T-helper 2 cell treated with Interferon-gamma antibody and Interleukin-4, amounts not matched to agents 100 ng/mL and 5 ng/mL, for 36 hours (primary cell): ENCODE measurements around the gene EYA2. TPM values are rescaled to one million over a fixed set of nuclear protein-coding genes. Genes with fewer than 3 reads are reported as not detected.

Experiments used
- intact Hi-C: fragments of 100-400 bp; cut with micrococcal nuclease; formaldehyde crosslinking; loops from one replicate; pipeline ENCODE4 v1.15.1; 2023
- total RNA-seq: library from RNA; stranded (reverse); gene quantifications from 2 replicates; pipeline ENCODE4 v1.2.3, GENCODE V29; 2022

Gene EYA2
- total RNA-seq, 1 donor from 2014 or later: 0.11 TPM

DNA sequence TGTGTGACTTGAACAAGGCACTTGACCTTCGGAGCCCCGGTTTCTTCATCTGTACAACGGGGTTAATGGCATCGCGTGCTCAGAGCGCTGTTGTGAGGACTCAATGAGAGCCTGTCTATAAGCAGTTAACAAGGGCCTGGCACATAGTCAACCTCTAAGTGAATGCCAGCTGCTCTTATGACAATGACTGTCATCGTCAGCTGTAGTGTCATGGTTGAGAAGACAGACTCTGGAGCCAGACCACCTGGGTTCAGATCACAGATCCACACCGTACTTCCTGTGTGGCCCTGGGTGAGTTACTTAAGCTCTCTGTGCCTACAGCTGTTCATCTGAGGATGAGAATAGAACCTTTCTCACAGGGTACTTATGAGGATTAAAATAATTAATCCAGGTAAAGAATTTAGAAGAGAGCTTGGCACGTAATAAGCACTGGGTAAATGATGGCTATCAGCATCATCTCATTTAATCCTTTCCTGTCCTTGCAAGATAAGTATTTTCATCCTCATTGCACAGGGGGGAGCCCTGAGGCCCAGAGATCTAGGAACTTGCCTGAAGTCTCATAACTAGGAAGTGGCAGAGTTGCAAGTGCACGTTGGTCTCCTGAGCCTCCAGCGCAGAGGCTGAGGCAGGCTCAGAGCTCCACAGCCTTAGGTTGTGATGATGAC is 105.3 kb downstream of the EYA2 start:
- intact Hi-C loops: no loop called here

DNA sequence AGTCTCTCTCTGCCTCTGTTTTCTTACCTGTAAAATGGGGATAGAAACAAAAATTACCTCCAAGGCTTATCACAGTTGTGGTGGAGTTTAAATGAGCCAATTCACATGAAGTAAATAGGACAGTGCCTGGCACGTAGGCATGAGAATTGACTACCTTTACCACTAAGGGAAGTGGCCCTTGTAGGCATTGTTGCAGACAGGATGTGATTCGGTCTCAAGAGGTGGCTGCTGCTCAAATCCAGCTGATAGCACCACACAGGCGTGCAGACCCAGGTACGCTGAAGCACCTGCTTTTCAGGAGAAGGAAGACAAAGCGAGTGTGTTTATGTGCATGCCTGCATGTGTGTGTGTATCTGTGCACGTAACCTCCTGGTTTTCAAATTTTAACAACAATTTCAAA is 108.6 kb downstream of the EYA2 start:
- intact Hi-C loops: no loop called here

DNA sequence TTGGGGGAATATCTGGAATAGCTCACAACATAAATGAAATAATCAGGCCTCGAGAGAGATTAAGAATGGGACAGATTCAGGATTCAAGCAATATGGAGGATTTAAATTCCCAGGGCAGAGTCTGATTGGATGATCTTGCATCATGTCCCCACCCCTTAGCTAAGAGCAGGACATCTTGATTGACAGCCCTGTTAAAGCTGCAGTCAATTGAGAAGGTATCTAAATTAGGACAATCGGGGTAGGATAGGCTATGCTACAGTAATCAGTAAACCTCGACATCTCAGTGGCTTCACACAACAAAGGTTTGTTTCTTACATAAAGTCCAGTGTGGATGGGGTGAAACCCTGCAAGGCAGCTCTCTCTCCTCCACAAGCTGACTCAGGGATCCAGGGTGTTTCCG is 109.5 kb downstream of the EYA2 start:
- intact Hi-C loops: no loop called here

DNA sequence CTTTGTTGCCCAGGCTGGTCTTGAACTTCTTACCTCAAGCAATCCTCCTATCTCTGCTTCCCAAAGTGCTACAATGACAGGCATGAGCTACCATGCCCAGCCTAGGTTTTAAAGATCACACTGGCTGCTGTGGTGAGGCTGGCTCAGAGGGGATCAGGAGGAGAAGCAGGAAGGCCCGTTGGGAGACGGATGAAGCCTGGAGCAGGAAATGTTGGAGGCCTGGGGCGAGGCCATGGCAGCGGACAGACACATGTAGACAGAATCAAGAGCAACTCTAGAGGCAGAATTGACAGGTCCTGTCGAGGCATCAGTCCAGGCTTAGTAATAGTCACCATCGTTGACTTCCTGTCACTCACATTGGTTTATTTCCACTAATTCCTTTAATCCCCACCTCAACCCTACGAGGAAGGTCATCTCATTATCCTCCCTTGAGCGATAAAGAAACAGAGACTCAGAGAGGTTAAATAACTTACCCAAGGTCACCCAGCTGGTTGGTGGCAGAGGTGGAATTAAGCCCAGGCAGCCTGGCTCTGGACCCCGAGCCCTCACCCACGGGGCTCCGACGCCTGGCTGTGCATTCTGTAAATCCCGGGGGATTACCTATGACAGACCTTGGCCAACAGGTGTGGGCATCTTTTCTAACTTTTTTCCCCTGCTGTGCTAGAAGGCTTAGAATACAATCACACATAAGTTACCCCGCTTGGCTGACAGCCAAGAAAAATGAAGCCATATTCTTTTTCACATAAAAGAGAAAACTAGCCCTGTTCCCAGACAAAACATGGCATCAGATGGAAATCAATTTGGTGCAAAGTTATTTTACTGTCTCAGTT is 113.4 kb downstream of the EYA2 start:
- intact Hi-C loops: no loop called here

DNA sequence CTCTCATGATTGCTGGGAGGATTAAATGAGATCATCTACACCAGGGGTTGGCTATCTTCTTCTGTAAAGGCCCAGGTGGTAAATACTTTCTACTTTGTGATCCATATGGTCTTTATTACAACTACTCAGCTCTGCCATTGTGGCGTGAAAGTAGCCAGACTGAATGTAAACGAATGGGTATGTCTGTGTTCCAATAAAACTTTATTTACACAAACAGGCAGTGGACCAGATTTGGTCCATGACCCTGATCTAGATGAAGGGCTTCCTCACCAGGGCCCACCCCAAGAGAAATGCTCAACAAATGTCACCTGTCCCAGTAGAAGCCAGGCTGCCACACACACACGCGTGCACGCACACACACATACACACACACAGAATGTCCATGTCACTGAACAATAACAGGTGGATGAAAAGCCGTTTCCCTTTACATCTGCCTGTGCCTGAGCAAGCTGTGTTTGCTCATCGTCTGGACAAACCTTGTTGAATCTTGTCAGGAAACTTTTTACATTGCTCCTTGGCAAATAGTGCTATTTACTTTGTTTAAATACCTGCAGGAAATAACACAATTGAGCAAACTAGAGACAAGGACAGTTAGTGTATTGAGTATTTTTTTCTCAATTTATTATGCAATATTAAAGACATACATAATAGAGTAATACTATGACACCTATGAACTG is 114.3 kb downstream of the EYA2 start:
- intact Hi-C loops: no loop called here

DNA sequence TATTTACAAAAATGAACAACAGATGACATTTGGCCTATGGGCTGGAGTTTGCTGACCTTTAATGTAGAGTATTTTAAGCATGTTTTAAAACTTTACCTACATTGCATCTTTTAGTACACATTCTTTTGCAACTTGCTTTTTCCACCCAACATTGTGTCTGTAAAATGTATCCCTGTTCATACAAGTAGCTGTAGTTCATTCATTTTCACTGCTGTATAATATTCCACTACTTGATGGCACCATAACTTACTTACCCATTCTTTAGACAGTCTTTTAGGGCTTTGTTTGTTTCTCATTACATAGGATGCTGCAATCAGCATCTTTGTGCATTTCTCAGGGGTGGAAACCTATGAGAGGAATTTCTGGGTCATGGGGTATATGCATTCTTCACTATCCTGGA is 115.1 kb downstream of the EYA2 start:
- intact Hi-C loops: loop anchor here (10.0 kb wide), 1 partner anchor 255 kb away; no protein-coding TSS in a partner anchor

DNA sequence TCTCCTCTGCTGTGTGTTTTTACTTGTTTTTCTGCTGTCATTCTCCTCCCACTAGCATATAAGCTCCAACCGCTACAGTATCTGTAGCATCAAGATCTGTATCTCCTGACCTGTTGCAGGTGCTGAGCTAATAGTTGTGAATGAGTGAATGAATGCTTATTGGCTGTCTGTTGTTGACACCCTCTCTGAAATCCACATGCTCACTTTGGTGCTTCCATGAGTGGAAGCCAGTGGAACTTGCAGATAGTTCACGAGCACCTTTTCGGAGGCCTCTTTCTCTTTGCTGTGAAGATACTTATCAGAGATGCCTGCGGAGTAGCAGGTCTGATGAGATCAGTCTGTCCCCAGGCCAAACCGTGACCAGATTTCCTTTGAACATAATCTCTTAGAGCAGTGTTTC is 117.3 kb downstream of the EYA2 start:
- intact Hi-C loops: loop anchor here (10.0 kb wide), 1 partner anchor 257 kb away; no protein-coding TSS in a partner anchor

DNA sequence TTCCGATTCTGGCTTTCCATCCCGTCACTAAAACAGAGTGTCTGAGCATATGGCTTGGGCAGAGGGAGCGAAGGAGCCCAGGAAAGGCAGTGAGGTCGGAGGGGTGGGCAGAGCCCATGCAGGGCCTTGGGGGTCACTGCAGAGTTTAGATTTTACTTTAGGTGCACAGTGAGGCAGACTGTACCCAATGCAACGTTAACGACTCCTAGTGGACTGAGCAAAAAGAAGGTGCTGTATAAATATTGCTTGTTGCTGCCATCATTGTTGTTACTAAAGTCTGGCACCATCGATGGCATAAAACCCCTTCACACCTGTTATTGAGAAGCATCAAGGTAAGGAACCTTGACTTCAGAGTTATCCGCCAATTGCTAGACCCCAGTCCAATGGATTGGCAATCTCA is 119.0 kb downstream of the EYA2 start:
- intact Hi-C loops: loop anchor here (10.0 kb wide), 1 partner anchor 259 kb away; no protein-coding TSS in a partner anchor

DNA sequence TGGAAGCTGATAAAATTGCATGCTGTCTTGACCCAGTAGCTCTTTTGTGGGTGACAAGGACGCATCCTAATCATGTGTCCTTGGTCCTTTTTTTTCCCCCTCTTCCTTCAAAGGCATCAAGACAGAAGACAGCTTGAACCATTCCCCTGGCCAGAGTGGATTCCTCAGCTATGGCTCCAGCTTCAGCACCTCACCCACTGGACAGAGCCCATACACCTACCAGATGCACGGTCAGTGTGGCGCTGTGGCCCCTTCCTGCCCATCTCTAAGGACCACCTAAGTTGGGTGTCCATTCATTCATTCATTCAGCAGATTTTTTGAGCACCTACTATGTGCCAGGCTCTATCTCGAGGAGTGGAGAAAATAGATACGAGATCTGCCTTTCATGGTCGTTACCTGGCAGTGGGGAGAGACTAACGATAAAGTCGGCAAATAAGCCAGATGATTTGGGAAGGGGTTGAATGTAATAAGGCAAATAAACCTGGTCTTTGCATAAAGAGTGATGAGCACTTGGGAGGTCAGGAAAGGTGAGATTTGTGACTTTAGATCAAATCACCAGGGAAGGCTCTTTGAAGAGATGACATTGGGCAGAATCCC is 121.5 kb downstream of the EYA2 start:
- intact Hi-C loops: loop anchor here (10.0 kb wide), 1 partner anchor 261 kb away; no protein-coding TSS in a partner anchor

DNA sequence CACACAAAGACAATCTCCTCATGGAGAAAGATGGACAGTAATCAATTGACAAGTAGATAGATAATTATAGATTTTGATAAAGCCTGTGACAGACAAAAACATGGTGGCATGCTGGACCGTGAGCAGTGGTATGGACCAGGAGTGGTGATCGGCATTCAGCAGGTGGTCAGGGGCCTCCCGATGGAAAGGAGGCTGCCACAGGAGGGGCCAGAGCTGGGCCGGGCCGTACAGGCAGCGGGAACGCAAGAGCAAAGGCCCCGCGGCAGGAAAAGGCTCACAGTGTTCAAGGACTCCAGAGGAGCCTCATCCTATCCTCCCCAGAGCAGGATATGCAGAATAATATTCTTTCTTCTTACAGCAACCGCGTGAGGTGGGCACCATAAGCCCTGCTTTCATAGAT is 123.7 kb downstream of the EYA2 start:
- intact Hi-C loops: loop anchor here (10.0 kb wide), 1 partner anchor 264 kb away; no protein-coding TSS in a partner anchor

DNA sequence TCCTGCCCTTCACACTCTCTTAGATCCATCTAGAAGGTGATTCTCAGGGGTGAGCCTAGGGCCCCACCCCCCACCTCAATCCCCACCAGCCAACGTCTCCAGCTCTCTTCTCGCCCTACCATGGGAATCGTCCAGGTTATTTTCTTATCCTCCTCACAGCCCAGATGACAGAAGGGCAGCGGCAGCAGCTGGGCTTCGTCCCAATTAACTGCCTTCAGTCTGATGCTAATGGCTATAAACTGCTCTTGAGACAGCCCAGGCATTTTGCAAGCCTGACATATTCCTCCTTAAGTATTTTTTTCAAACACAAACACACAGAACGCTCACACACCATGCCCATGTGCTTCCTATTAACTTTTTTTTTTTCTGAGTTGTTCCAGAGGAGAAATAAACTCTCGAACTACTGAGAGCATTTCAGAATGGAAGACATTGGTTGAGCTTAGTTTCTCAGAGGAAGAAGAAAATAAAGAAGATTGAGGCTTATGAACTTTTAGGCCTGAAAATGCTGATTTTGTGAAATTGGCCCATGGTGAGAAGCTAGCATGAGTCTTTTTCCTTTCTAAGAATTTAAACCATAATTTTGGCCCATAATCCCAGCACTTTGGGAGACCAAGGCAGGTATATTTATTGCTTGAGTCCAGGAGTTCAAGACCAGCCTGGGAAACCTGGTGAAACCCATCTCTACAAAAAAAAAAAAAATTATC is 124.6 kb downstream of the EYA2 start:
- intact Hi-C loops: loop anchor here (10.0 kb wide), 1 partner anchor 264 kb away; no protein-coding TSS in a partner anchor

DNA sequence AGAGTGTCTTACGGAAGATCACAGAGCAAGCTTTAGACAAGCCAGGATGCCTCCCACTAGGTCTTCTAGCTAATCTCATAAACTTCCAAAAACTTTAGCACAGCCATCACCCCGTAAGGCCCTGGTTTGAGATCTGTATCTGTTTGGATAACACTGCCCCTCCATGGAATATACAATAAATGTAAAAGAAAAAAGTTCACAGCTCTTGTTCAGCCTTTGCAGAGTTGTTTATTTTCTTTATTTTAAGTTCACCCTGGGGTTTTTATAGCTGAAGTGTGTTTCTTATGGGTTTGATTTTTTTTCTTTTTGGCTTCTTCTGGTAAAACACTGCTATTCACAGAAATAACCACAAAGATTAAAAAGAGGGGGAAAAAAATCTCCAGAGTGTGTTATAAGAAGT is 125.6 kb downstream of the EYA2 start:
- intact Hi-C loops: no loop called here

DNA sequence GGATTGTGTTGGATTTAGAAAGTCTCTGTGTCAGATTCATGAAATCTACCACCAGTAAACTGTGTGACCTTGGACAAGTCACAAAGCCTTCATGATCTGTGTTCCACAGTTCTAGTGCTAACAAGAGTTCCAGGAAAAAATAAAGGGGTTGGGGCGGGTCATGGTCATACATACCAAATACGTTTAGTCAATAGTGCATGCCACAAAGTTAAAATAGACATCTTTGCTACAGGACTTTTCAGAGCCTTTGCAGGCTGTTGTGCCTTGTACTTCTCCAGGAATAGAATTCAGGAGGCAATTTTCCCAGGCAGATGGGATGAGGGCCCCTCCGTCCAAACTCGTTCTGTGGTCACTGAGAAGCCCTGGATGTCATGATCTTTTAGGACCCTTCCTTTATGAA is 127.2 kb downstream of the EYA2 start:
- intact Hi-C loops: no loop called here

DNA sequence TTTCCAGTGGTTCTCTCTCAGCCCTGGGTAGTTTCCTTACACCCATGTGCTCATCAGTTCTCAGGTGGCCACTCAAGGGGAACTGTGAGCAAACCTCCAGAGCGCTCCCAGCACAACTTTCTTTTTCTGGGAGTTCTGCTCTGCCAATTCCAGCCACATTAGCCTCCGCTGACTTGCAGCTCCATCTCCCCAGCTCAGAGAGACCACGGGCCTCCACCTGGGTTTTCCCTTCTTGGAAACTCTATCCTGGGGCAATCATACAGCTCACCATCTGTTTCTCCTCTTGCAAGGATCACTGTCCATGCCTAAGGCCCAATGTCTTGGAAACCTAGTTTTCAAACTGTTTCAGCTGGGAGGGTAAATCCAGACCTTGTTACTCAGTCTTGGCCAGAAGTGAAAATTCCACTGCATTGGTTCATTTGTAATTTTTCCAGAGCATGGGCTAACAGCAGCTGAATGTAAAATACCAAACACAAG is 129.9 kb downstream of the EYA2 start:
- intact Hi-C loops: no loop called here

DNA sequence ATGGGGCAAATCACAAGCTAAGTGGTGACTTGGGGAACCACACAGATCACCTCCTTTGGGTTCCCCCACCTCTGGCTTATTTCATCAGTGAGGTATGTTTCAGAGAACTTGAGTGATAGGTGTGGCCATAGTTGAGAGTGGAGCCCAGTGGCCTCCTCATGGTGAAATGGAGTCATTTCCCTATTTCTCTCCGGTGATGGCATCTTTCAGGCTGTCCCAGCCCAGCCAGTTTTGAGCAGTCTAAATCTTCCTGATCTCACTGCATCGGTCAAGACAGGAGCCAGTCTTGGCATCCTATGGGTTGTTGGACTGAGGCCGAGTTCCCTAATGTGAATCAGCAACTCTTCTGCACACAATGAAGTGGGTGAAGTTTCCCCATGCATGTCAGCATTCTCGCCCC is 132.4 kb downstream of the EYA2 start:
- intact Hi-C loops: no loop called here

DNA sequence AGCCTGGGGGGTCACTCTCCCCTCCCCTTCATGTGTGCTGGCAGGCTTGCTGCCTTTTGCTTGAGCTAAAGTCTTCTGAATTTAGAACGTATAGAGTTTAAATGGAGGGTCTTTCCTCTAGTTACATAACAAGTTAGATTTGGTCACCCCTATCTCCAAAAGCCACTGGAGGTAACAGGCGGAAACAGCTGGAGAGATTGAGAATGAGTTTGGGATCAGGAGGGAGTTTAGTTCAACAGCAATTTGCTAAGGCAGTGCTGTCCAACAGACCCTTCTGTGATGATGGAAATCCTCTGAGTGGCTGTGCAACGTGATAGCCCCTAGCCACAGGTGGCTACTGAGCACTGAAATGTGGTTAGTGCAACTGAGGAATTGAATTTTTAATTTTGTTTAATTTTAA is 132.8 kb downstream of the EYA2 start:
- intact Hi-C loops: no loop called here

DNA sequence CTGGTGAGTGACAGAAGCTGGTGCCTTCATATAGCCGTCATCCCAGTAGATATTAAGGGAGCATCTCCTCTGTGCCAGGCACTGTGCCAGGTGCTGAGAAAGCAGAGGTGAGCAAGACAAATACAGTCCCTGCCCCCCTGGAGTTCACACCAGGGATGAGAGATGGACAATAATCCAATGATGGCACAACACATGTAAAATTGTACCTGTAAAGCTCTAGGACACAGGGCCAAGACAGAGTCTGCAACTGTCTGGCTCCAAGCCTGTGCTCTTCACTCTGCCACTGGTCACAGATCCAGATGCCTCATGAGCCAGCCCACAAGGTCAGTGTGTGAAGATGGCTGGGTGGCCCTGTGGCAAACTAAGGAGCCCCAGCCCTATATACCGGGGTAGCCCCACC is 133.8 kb downstream of the EYA2 start:
- intact Hi-C loops: no loop called here

DNA sequence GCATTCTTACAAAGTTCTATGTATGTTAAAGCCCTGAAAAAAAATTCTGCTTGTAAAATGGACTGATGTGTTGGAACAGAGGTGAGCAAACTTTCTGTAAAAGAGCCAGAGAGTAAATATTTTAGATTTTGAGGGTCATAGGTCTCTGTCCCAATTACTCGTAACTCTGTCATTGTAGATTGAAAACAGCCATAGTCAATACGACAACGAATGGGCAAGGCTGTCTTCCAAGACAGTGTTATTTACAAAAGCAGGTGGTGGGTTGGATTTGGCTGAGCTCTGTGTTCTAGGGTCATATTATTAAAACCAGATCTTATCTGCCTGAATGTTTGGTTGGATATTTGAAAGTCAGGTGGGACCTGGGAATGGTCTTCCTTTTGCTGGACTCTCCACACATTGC is 135.2 kb downstream of the EYA2 start:
- intact Hi-C loops: no loop called here

DNA sequence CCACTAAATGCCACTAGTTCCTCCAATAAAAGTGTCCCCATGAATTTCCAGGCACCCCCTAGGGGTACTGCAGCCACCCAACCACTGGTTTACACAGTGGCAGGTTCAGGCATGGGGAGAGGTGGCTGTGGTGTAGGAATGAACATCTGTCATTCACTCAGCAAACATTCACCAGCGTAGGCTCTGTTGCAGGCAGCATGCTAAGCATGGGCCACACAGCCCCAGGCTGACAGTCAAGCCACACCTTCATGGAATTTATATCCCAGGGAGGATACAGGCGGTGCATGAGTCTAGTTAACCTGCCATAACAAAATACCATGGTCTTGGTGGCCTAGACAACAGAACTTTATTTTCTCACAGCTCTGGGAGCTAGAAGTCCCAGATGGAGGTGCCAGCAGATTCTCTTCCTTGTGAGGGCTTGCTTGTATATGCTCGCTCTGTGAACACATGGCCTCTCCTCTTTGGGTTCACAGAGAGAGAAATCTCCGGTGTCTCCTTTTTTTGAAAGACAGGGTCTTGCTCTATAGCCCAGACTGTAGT is 135.7 kb downstream of the EYA2 start:
- intact Hi-C loops: no loop called here

DNA sequence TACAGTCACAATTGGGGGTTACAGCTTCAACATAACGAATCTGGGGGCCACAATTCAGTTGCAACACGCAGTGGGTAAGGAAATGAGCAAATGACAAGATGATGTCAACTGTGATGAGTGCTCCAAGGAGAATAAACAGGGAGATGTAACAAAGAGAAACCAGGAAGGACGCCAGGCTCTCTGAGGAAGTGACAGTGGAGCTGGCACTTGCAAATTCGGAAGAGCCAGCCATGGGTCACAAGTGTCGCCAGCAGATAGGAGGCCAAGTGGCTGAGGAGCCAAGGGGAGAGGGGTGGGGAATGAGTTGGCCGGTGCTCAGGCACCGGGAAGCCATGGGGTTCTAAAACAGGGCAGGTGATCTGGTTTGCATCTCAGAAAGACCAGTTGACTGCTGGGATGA is 136.4 kb downstream of the EYA2 start:
- intact Hi-C loops: no loop called here

DNA sequence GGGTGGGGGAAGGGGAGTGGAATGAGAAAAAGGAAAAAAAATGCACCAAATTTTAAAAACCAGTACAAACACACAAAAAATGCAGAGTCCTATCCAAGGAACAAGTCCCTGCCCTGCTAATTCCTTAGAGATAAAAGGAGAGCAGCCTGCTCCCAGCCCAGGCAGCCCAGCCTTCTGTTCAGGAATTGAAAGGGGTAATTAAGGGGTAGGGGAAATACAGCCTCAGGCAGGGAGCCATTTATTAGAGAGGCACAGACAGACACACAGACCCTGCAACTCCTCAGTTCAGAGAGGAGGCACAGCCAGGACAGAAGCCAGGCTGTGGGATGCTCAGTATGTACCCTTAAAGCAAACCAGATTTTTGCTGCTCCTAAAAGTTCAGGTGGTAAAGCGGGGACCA is 137.2 kb downstream of the EYA2 start:
- intact Hi-C loops: no loop called here
